Measurements from ENCODE around the gene PPBP.

DNA sequence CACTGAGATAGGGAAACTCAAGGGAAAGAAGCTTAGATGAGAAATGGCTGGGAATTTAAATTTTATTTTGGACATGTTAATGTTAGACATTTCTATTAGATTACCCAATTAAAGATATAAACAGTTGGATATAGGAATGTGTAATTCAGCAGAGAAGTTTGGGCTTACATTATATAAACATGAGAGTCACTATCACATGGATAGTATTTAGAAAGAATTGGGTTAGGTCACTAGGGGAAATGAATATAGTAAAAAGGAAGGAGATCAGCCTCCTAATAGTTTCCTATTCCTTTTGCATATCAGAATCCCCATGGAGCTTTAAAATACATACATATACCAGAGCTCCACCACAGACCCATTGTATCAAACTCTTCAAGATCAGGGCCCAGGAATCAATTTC lies 30.1 kb upstream of the PPBP start:
- TF ChIP-seq POLR2A (IDR thresholded peaks at IDR 0.05) (no peak), POLR2AphosphoS5 (IDR thresholded peaks at IDR 0.05) (no peak)

All from transverse colon (tissue), 3 donors.